ENCODE results near the gene ENTPD1.
A peak's percentile ranks its signal among the peaks of the same experiment; 100 is the strongest.
"Not testable (repeated sequence)": the region's sequence is repeated elsewhere in the genome, so short reads cannot be mapped to it uniquely, and the experiment has no call there.

Gene ENTPD1

GRCh38 chr10:95873139-95873538 is 117.2 kb downstream of the ENTPD1 start:
- no peak for TF ChIP-seq CTCF (IDR thresholded peaks at IDR 0.05; ENCODE audit: borderline replicate concordance, control extremely low read depth, extremely low read depth, insufficient read depth, missing control alignments)
- no peak for DNase-seq (ENCODE audit: low spot score)
- in situ Hi-C loops (cut with MboI; ENCODE audit: low sequenced_read_pairs, unreplicated experiment) = no loop called here

GRCh38 chr10:95873651-95874050 is 117.7 kb downstream of the ENTPD1 start:
- in situ Hi-C loops (cut with MboI; ENCODE audit: low sequenced_read_pairs, unreplicated experiment) = no loop called here
- no peak for TF ChIP-seq CTCF (IDR thresholded peaks at IDR 0.05; ENCODE audit: borderline replicate concordance, control extremely low read depth, extremely low read depth, insufficient read depth, missing control alignments)
- DNase-seq (ENCODE audit: low spot score) = no peak

- in situ Hi-C loops (cut with MboI; ENCODE audit: low sequenced_read_pairs, unreplicated experiment); DNase-seq (ENCODE audit: low spot score): not testable (repeated sequence)
Observed at GRCh38 chr10:95874783-95875182, 118.8 kb downstream of the ENTPD1 start.

- no peak for TF ChIP-seq CTCF (IDR thresholded peaks at IDR 0.05; ENCODE audit: borderline replicate concordance, control extremely low read depth, extremely low read depth, insufficient read depth, missing control alignments)
- DNase-seq (ENCODE audit: low spot score) = no peak
- in situ Hi-C loops (cut with MboI; ENCODE audit: low sequenced_read_pairs, unreplicated experiment) = no loop called here
Observed at GRCh38 chr10:95876756-95877155, 120.8 kb downstream of the ENTPD1 start.

GRCh38 chr10:95877881-95878280 is 121.9 kb downstream of the ENTPD1 start:
- DNase-seq (ENCODE audit: low spot score) = no peak
- TF ChIP-seq CTCF (IDR thresholded peaks at IDR 0.05; ENCODE audit: borderline replicate concordance, control extremely low read depth, extremely low read depth, insufficient read depth, missing control alignments) = no peak
- in situ Hi-C loops (cut with MboI; ENCODE audit: low sequenced_read_pairs, unreplicated experiment) = no loop called here

GRCh38 chr10:95880704-95881103 is 124.7 kb downstream of the ENTPD1 start:
- no peak for TF ChIP-seq CTCF (IDR thresholded peaks at IDR 0.05; ENCODE audit: borderline replicate concordance, control extremely low read depth, extremely low read depth, insufficient read depth, missing control alignments)
- peak; percentile 61 for DNase-seq (ENCODE audit: low spot score)
- in situ Hi-C loops (cut with MboI; ENCODE audit: low sequenced_read_pairs, unreplicated experiment) = no loop called here

GRCh38 chr10:95881316-95881715 is 125.4 kb downstream of the ENTPD1 start:
- no peak for TF ChIP-seq CTCF (IDR thresholded peaks at IDR 0.05; ENCODE audit: borderline replicate concordance, control extremely low read depth, extremely low read depth, insufficient read depth, missing control alignments)
- no peak for DNase-seq (ENCODE audit: low spot score)
- in situ Hi-C loops (cut with MboI; ENCODE audit: low sequenced_read_pairs, unreplicated experiment) = no loop called here
